Lower leg skin (tissue), 3 donors: Measurements from ENCODE around the gene SLC9A4.

Source experiments
- CTCF ChIP-seq, 3 donors: fragments of 450-650 bp; IDR thresholded peaks; one replicate each; pipeline ENCODE4 v1.5.1; 2016; ENCODE audit warnings: antibody characterized with exemption in 3 of 3, mild to moderate bottlenecking in 3 of 3, moderate library complexity in 2 of 3
- POLR2A ChIP-seq, 2 donors: fragments of 450-650 bp; IDR thresholded peaks; one replicate each; pipeline ENCODE4 v1.6.1; 2016 to 2017; ENCODE audit warnings: antibody characterized with exemption in 2 of 2, mild to moderate bottlenecking in 1 of 2, moderate library complexity in 1 of 2

GRCh38 chr2:102494570-102494969 lies 21.5 kb downstream of the SLC9A4 start:
- TF ChIP-seq POLR2A (IDR thresholded peaks at IDR 0.05) = no peak
- no peak for TF ChIP-seq CTCF (IDR thresholded peaks at IDR 0.05)
